HepG2 (cell line): Measurements from ENCODE around the gene PFN1. TPM values are rescaled to one million over a fixed set of nuclear protein-coding genes. Genes with fewer than 3 reads are reported as not detected.

Source experiments
- ARNT2 ChIP-seq: sonication (generic); formaldehyde crosslinking; IDR thresholded peaks from 2 replicates; pipeline ENCODE4 v1.8.0; 2022; ENCODE audit warnings: mild to moderate bottlenecking, low read depth, missing genetic modification reagents, moderate library complexity
- ELF1 ChIP-seq: sonication (generic); formaldehyde crosslinking; IDR thresholded peaks from 2 replicates; pipeline ENCODE4 v1.4.0; 2020; ENCODE audit warnings: missing genetic modification reagents
- KMT2B ChIP-seq: IDR thresholded peaks from 2 replicates; pipeline ENCODE4 v1.6.1; 2016; ENCODE audit warnings: missing genetic modification reagents, missing compliant biosample characterization
- MAZ ChIP-seq, 2 experiments: sonication (generic) in 1 of 2; formaldehyde crosslinking in 1 of 2; IDR thresholded peaks; 2 replicates each; pipeline versions ENCODE4 v1.5.0 to v1.6.1; 2012 to 2020; ENCODE audit warnings: low read depth in 2 of 2, mild to moderate bottlenecking in 2 of 2, borderline replicate concordance in 1 of 2, improper control_type of control experiment in 1 of 2, low read length in 1 of 2, missing genetic modification reagents in 1 of 2, moderate library complexity in 1 of 2
- MED1 ChIP-seq: sonication (generic); formaldehyde crosslinking; IDR thresholded peaks from 2 replicates; pipeline ENCODE4 v1.4.0; 2020; ENCODE audit warnings: missing genetic modification reagents
- MED13 ChIP-seq: sonication (generic); formaldehyde crosslinking; IDR thresholded peaks from 2 replicates; pipeline ENCODE4 v1.5.0; 2020; ENCODE audit warnings: missing genetic modification reagents
- MXI1 ChIP-seq: IDR thresholded peaks from 3 replicates; pipeline ENCODE4 v1.6.1; 2012; ENCODE audit warnings: low read depth, low read length, inconsistent platforms, borderline replicate concordance
- RBM39 ChIP-seq: fragments of 200-400 bp; formaldehyde crosslinking; IDR thresholded peaks from one replicate; pipeline ENCODE4 v1.6.1; 2018; ENCODE audit warnings: antibody characterized with exemption, mild to moderate bottlenecking, low read depth, low read length; ENCODE audit not compliant: poor library complexity, severe bottlenecking
- TGIF2 ChIP-seq: IDR thresholded peaks from 2 replicates; pipeline ENCODE4 v1.6.1; 2016; ENCODE audit warnings: control low read depth, missing compliant biosample characterization
- ZNF850 ChIP-seq: sonication (generic); formaldehyde crosslinking; conservative IDR thresholded peaks from 2 replicates; pipeline ENCODE4 v1.9.0; 2021; ENCODE audit warnings: mild to moderate bottlenecking, missing genetic modification reagents
- polyA plus RNA-seq, 8 experiments: library from polyadenylated mRNA; depleted of rRNA in 3 of 8; stranded (reverse) in 7 of 8; unstranded in 1 of 8; fragments of >200 nt; fragmentation: Illumina TruSeq in 4 of 8; extraction: Trizol in 4 of 8; gene quantifications; 2 replicates each; pipeline versions ENCODE4 v1.2.1 to v1.2.3, GENCODE V29; 2011 to 2016; ENCODE audit warnings: low read depth in 4 of 8, missing spikeins in 1 of 8, mixed read lengths in 1 of 8; ENCODE audit not compliant: insufficient read depth in 1 of 8
- total RNA-seq, 5 experiments: library from RNA; depleted of rRNA; stranded (reverse); fragments of >200 nt; fragmentation: Illumina TruSeq; extraction: Trizol; gene quantifications; 2 replicates each; pipeline ENCODE4 v1.2.3, GENCODE V29; 2016; ENCODE audit warnings: low read depth in 1 of 5
- TF ChIP-seq, protein P1 (sequence below), 2 experiments: fragments of 450-650 bp in 1 of 2; sonication (generic) in 1 of 2; formaldehyde crosslinking in 1 of 2; IDR thresholded peaks; 2 replicates each; pipeline versions ENCODE4 v1.6.1 to v1.8.0; 2016 to 2022; ENCODE audit warnings: antibody characterized with exemption in 1 of 2, mild to moderate bottlenecking in 1 of 2, missing genetic modification reagents in 1 of 2
- TF ChIP-seq, protein P2 (sequence below): sonication (generic); formaldehyde crosslinking; IDR thresholded peaks from 2 replicates; pipeline ENCODE4 v1.4.0; 2020; ENCODE audit warnings: missing genetic modification reagents

PFN1 gene
- total and polyA plus RNA-seq, 2 of the 13 experiments (the other 11 are each of a cell fraction or from before 2014, with no cell fraction given), result 494 to 613 TPM

DNA sequence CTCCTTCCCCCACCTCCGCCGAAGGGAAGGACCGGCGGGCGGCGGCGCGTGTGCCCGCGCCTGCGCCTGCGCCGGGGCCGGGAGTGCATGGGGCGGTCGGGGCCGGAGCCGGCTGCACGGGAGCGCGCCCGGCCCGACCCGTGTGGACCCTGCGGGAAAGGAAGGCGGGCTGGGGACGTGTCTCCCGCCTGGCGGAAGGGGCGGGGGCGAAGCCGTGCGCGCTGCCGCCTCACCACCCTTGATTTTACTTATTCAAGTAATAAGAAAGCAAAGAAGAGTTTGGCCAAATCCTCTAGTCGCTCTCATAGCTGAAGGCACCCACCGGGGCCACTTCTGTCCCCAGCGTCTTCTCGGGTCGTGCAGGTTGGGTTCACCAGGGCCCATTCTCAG is 596 bp upstream of the PFN1 start (continued):
- TF ChIP-seq, protein P1, sequence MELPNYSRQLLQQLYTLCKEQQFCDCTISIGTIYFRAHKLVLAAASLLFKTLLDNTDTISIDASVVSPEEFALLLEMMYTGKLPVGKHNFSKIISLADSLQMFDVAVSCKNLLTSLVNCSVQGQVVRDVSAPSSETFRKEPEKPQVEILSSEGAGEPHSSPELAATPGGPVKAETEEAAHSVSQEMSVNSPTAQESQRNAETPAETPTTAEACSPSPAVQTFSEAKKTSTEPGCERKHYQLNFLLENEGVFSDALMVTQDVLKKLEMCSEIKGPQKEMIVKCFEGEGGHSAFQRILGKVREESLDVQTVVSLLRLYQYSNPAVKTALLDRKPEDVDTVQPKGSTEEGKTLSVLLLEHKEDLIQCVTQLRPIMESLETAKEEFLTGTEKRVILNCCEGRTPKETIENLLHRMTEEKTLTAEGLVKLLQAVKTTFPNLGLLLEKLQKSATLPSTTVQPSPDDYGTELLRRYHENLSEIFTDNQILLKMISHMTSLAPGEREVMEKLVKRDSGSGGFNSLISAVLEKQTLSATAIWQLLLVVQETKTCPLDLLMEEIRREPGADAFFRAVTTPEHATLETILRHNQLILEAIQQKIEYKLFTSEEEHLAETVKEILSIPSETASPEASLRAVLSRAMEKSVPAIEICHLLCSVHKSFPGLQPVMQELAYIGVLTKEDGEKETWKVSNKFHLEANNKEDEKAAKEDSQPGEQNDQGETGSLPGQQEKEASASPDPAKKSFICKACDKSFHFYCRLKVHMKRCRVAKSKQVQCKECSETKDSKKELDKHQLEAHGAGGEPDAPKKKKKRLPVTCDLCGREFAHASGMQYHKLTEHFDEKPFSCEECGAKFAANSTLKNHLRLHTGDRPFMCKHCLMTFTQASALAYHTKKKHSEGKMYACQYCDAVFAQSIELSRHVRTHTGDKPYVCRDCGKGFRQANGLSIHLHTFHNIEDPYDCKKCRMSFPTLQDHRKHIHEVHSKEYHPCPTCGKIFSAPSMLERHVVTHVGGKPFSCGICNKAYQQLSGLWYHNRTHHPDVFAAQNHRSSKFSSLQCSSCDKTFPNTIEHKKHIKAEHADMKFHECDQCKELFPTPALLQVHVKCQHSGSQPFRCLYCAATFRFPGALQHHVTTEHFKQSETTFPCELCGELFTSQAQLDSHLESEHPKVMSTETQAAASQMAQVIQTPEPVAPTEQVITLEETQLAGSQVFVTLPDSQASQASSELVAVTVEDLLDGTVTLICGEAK (IDR thresholded peaks at IDR 0.05), result no peak
- TF ChIP-seq, protein P1 (CRISPR knock-in tag; IDR thresholded peaks at IDR 0.05), result no peak
- TF ChIP-seq MAZ (IDR thresholded peaks at IDR 0.05; ENCODE audit: borderline replicate concordance, low read depth, low read length) (no peak), MAZ (CRISPR knock-in tag; IDR thresholded peaks at IDR 0.05; ENCODE audit: low read depth) (peak; percentile 24; the same call in 1 of the 2 replicates), MED13 (CRISPR knock-in tag) (0 out of 2 replicates have a peak, but pooled peaks have one; percentile 4), ELF1 (CRISPR knock-in tag) (no peak), ZNF850 (CRISPR knock-in tag) (no peak), KMT2B (CRISPR knock-in tag) (no peak), TGIF2 (peak; percentile 33; the same call in 1 of the 2 replicates), MXI1 (peak; percentile 49; the same call in 1 of the 3 replicates), ARNT2 (CRISPR knock-in tag) (no peak), RBM39 (no peak), MED1 (CRISPR knock-in tag) (no peak; the same call in 1 of the 2 replicates)
- TF ChIP-seq, protein P2, sequence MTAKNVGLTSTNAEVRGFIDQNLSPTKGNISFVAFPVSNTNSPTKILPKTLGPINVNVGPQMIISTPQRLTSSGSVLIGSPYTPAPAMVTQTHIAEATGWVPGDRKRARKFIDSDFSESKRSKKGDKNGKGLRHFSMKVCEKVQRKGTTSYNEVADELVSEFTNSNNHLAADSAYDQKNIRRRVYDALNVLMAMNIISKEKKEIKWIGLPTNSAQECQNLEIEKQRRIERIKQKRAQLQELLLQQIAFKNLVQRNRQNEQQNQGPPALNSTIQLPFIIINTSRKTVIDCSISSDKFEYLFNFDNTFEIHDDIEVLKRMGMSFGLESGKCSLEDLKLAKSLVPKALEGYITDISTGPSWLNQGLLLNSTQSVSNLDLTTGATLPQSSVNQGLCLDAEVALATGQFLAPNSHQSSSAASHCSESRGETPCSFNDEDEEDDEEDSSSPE (CRISPR knock-in tag), result 0 out of 2 replicates have a peak, but pooled peaks have one; percentile 48
